ENCODE results near the gene ADAMTS15. TPM values are rescaled to one million over a fixed set of nuclear protein-coding genes. Genes with fewer than 3 reads are reported as not detected.

The ADAMTS15 gene
- total and polyA plus RNA-seq, 12 donors = 7.7 to 49.4 (median 16.4) TPM

DNA sequence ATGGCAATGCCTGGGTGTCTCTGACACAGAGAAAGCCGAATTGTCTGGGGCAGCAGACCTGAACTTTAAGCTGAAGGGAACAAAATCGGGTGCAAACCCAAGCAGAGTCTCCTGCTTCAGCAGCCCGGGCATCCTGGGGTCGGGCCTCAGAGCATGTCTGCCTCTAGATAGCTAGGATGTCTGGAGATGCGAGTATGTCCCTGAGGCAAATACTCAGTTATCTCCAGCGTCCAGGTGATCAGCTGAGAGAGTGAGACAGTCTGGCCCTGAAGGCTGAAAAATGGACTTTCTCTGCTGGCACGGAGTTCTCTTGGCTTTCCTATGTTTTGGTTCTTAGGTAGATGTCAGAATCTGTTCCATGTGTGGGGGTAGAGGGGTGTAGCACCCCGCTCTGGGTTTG lies 23.3 kb upstream of the ADAMTS15 start:
- no peak for DNase-seq
- no peaks in the 10 kb centered on the region for H3K9me3 ChIP-seq
- no peak overlapping the region for H3K27ac ChIP-seq
- H3K36me3 ChIP-seq = no peaks in the 10 kb centered on the region
- intact Hi-C loops (cut with DNase I) = loop anchor here in 3 of 10 donors (5.0 to 10.0 kb wide), 2 partner anchors 210 to 213 kb away; no protein-coding TSS in a partner anchor
- no peak for ATAC-seq
- H3K27me3 ChIP-seq = peaks cover 0 to 56% (median 24%) of the 10 kb centered on the region in 7 donors
- WGBS, 2 donors = 83 to 94% methylated on average over 8 of the region's 8 CpGs
- peaks cover 9 to 29% (median 22%) of the 10 kb centered on the region in 9 donors for H3K4me1 ChIP-seq
- H3K4me3 ChIP-seq = no peak overlapping the region
- TF ChIP-seq, protein P1, sequence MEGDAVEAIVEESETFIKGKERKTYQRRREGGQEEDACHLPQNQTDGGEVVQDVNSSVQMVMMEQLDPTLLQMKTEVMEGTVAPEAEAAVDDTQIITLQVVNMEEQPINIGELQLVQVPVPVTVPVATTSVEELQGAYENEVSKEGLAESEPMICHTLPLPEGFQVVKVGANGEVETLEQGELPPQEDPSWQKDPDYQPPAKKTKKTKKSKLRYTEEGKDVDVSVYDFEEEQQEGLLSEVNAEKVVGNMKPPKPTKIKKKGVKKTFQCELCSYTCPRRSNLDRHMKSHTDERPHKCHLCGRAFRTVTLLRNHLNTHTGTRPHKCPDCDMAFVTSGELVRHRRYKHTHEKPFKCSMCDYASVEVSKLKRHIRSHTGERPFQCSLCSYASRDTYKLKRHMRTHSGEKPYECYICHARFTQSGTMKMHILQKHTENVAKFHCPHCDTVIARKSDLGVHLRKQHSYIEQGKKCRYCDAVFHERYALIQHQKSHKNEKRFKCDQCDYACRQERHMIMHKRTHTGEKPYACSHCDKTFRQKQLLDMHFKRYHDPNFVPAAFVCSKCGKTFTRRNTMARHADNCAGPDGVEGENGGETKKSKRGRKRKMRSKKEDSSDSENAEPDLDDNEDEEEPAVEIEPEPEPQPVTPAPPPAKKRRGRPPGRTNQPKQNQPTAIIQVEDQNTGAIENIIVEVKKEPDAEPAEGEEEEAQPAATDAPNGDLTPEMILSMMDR (IDR thresholded peaks at IDR 0.05) = no peak

DNA sequence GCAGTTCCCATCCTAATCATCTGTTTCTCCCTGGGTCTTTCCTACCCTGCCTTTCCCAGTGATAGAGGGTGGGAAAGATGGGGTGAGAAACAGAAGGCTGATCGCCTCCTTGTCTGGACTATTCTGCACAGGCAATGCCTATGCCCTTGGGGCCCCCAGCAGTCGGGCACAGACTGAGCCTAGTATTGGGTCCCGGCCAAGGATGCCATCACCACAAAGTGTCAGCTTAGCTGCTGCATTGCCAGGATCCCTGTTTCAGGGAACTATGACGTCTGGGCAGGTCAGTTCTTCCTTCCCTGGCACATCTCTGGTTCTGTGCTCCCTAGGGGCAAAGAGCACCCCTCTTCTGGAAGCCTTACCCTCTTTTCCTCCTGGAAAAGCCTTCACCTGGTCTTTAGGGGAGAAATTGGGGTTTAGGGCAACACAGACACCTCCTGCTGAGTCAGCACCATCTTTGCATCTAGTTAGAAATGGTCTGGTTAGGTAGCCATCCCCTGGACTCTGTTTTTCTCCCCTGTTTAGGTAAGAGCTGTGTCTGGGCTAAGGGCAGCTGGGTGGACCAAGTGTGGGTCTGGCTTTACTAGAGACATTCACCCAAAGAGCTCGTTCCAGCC lies 22.1 kb upstream of the ADAMTS15 start:
- DNase-seq = no peak
- WGBS, 2 donors = 50 to 67% methylated on average over 5 of the region's 5 CpGs
- Histone ChIP-seq H3K36me3 (no peaks in the 10 kb centered on the region), H3K27me3 (peaks cover 0 to 65% (median 26%) of the 10 kb centered on the region in 7 donors), H3K4me3 (no peak overlapping the region), H3K27ac (no peak overlapping the region), H3K4me1 (peaks cover 5 to 24% (median 18%) of the 10 kb centered on the region in 9 donors), H3K9me3 (no peaks in the 10 kb centered on the region)
- TF ChIP-seq, protein P1 (IDR thresholded peaks at IDR 0.05) = no peak
- intact Hi-C loops (cut with DNase I) = loop anchor here in 5 of 10 donors (2.0 to 10.0 kb wide), 3 partner anchors 212 to 214 kb away; no protein-coding TSS in a partner anchor
- ATAC-seq = peak in 6 of 8 donors; percentile 32 to 69 (median 36)

DNA sequence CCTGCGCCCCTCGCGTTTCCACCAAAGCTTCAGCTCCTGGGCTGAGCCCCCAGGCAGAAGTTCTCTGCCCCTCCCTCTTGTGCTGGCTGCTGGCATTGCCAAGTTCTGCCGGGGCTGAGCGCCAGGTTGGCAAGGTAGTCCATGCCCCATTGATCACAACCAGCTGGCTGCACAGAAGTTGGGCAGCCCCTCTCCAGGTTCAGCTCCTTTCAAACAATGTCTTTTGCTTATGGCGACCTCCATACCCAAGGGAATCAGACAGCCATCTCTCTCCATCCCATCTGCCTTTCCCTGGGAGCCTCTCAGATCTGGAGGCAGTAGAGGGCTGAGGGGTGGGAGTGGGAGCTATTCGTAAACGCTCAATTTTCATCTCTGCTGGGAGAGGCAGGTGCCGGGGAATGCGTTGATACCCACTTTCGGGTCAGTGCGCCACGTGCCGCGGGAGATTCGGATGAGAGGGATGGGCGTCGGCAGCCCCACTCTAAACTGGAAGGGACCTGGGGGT lies 21.6 kb upstream of the ADAMTS15 start:
- DNase-seq = no peak
- intact Hi-C loops (cut with DNase I) = loop anchor here in 5 of 10 donors (2.0 to 10.0 kb wide), 3 partner anchors 212 to 215 kb away; no protein-coding TSS in a partner anchor
- Histone ChIP-seq H3K27ac (no peak overlapping the region), H3K4me3 (peak overlapping the region in 6 of 10 donors; percentile 33 to 54 (median 51)), H3K4me1 (peaks cover 5 to 24% (median 18%) of the 10 kb centered on the region in 9 donors), H3K27me3 (peaks cover 0 to 65% (median 26%) of the 10 kb centered on the region in 7 donors), H3K36me3 (no peaks in the 10 kb centered on the region), H3K9me3 (no peaks in the 10 kb centered on the region)
- 41 to 42% methylated on average over 18 of the region's 18 CpGs for WGBS, 2 donors
- TF ChIP-seq, protein P1 (IDR thresholded peaks at IDR 0.05) = no peak
- peak in 1 of 8 donors; percentile 25 for ATAC-seq

DNA sequence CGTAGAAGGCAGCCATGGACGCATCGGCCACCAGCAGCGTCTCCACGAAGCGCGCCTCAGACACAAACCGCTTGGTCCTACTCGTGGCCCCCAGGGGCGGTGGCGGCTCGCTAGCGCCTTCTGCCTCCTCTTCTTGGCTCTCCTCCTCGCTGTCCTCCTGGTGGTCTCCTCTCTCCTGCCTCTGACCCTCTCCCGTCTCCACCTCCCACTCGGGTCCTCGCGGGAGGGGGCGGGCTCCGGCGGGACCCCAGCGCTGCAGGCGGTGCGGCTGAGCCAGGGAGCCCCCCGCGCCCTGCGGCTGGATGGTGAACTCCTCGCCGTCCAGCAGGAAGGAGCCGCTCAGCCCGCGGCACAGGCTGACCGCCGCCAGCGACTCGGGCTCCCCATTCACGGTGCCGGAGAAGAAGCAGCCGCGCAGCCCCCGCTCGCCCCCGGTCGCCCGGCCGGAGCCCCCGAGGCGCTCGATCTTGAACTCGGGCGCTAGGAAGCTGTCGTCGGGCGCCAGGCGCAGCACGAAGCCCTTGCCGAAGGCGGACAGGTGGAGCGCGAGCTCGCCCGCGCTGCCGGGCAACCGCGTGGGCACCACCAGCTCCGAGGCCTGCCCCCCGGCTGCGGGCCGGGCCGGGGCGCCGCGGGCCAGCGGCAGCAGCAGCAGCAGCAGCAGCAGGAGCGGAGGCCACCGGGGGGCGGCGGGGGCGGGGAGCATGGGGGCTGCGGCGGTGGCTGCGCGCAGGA lies 20.7 kb upstream of the ADAMTS15 start:
- ATAC-seq (peak in 7 of 8 donors; percentile 6 to 33 (median 17)), DNase-seq (no peak)
- Histone ChIP-seq H3K36me3 (no peaks in the 10 kb centered on the region), H3K4me3 (peak overlapping the region; percentile 28 to 58 (median 46)), H3K9me3 (no peaks in the 10 kb centered on the region), H3K27me3 (peaks cover 0 to 65% (median 26%) of the 10 kb centered on the region in 7 donors), H3K4me1 (peaks cover 5 to 24% (median 18%) of the 10 kb centered on the region in 9 donors), H3K27ac (no peak overlapping the region)
- TF ChIP-seq, protein P1 (IDR thresholded peaks at IDR 0.05) = peak in 3 of 9 donors; percentile 30 to 43 (median 36)
- 1% methylated on average over 73 to 83 of the region's 84 CpGs for WGBS, 2 donors
- intact Hi-C loops (cut with DNase I) = loop anchor here in 7 of 10 donors (2.0 to 10.0 kb wide), 3 partner anchors 213 to 215 kb away; no protein-coding TSS in a partner anchor

All from heart right ventricle (tissue), 16 donors.